ENCODE results near the gene HDX. TPM values are rescaled to one million over a fixed set of nuclear protein-coding genes. Genes with fewer than 3 reads are reported as not detected.

HDX gene
- total RNA-seq, 2 donors from 2014 or later: 7.2 to 7.9 TPM

DNA sequence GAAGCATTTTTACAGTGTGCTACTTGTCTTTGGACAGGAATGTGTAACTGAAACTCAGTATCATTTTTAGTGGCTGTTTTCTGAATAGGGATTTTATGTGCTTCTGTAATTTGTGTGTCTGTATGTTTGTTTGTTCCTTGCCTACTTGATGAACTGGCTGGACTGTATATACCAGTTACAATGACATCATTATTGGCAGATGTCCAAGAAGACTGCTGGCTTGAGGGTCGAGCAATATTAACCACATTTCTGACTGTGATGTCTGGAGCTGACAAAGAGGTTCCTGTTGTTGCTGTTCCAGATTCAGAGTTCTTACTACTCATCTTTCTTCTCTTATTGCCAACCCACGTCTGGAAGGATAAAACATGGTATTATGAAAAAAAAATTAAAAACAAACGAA lies 33.0 kb downstream of the HDX start:
- peaks cover 9% of the 10 kb centered on the region for H3K36me3 ChIP-seq (ENCODE audit: control insufficient read depth, insufficient read depth, low read length)
- no peaks in the 10 kb centered on the region for H3K27me3 ChIP-seq (ENCODE audit: control insufficient read depth, insufficient read depth, low read length, poor library complexity, severe bottlenecking)
- Mint-ChIP-seq H3K36me3 (ENCODE audit: low read depth) (peaks cover 23% of the 10 kb centered on the region), H3K4me3 (no peak overlapping the region), H3K27me3 (ENCODE audit: insufficient read depth) (no peaks in the 10 kb centered on the region), H3K27ac (no peak overlapping the region), H3K9me3 (peaks cover 34% of the 10 kb centered on the region), H3K4me1 (no peaks in the 10 kb centered on the region)
- no peak for TF ChIP-seq CTCF (conservative IDR thresholded peaks at IDR 0.05)
- no peak for DNase-seq
- no peak overlapping the region for H3K4me3 ChIP-seq (ENCODE audit: low read length)
- no peak overlapping the region for H3K27ac ChIP-seq (ENCODE audit: low read depth, low read length)
- 100% methylated on average over 3 of the region's 3 CpGs; no CpG with 5 or more reads in 1 of the 2 experiments for WGBS, 2 experiments (ENCODE audit: insufficient coverage in 1 of 2, insufficient read length in 1 of 2)
- H3K4me1 ChIP-seq (ENCODE audit: control insufficient read depth, insufficient read depth, low read length): no peaks in the 10 kb centered on the region
- H3K9ac ChIP-seq (ENCODE audit: extremely low read depth, low read length, poor library complexity, severe bottlenecking): no peak overlapping the region
- H3K9me3 ChIP-seq (ENCODE audit: control insufficient read depth, low read length): no peaks in the 10 kb centered on the region

GRCh38 chrX:84467898-84468297 lies 34.4 kb downstream of the HDX start:
- DNase-seq: no peak
- H3K4me1 ChIP-seq (ENCODE audit: control insufficient read depth, insufficient read depth, low read length): no peaks in the 10 kb centered on the region
- no peak overlapping the region for H3K4me3 ChIP-seq (ENCODE audit: low read length)
- 100% methylated on average over 1 of the region's 1 CpG; no CpG with 5 or more reads in 1 of the 2 experiments for WGBS, 2 experiments (ENCODE audit: insufficient coverage in 1 of 2, insufficient read length in 1 of 2)
- H3K9me3 ChIP-seq (ENCODE audit: control insufficient read depth, low read length): no peaks in the 10 kb centered on the region
- Mint-ChIP-seq H3K4me3 (no peak overlapping the region), H3K4me1 (no peaks in the 10 kb centered on the region), H3K27ac (no peak overlapping the region), H3K9me3 (peaks cover 39% of the 10 kb centered on the region), H3K36me3 (ENCODE audit: low read depth) (peaks cover 26% of the 10 kb centered on the region), H3K27me3 (ENCODE audit: insufficient read depth) (no peaks in the 10 kb centered on the region)
- H3K9ac ChIP-seq (ENCODE audit: extremely low read depth, low read length, poor library complexity, severe bottlenecking): no peak overlapping the region
- H3K27ac ChIP-seq (ENCODE audit: low read depth, low read length): no peak overlapping the region
- H3K27me3 ChIP-seq (ENCODE audit: control insufficient read depth, insufficient read depth, low read length, poor library complexity, severe bottlenecking): no peaks in the 10 kb centered on the region
- H3K36me3 ChIP-seq (ENCODE audit: control insufficient read depth, insufficient read depth, low read length): peaks cover 9% of the 10 kb centered on the region
- no peak for TF ChIP-seq CTCF (conservative IDR thresholded peaks at IDR 0.05)

DNA sequence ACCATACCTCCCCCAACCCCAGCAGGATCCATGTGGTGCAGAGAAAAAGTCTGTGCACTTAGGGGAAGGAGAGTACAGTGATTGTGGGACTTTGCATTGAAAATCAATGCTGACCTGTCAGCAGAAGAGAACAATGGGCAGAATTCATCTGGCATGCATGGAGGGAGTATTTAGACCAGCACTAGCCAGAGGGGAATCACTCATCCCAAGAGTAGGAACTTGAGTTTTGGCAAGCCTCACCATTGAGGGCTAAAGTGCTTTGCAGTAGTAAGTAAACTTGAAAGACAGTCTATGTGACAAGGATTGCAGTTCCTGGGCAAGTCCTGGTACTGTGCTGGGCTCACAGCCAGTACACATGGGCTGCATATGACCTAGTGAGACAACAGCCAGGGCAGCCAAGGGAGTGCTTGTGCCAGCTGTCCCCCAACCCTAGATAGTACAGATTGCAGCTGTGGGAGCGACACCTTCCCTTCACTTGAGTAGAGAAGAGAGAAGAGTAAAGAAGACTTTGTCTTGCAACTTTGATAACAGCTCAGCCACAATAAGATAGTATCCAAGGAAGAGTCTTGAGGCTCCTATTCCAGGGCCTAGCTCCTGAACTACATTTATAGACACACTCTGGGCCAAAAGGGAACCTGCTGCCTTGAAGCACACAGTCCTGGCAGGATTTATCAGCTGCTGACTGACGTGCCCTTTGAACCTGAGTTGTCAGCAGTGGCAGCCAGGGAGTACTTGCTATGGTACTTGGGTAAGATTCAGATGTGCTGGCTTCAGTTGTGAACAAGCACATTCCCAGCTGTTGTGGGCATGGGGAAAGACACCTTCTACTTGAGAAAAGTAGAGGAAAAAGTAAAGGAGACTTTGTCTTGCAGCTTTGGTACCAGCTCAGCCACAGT lies 48.7 kb downstream of the HDX start:
- no peak overlapping the region for H3K27ac ChIP-seq (ENCODE audit: low read depth, low read length)
- H3K27me3 Mint-ChIP-seq (ENCODE audit: insufficient read depth): no peaks in the 10 kb centered on the region
- no peak for TF ChIP-seq CTCF (conservative IDR thresholded peaks at IDR 0.05)
- no peak for DNase-seq
- 78% methylated on average over 2 of the region's 2 CpGs; no CpG with 5 or more reads in 1 of the 2 experiments for WGBS, 2 experiments (ENCODE audit: insufficient coverage in 1 of 2, insufficient read length in 1 of 2)
- no peak overlapping the region for H3K27ac Mint-ChIP-seq
- peaks cover 4% of the 10 kb centered on the region for H3K4me1 ChIP-seq (ENCODE audit: control insufficient read depth, insufficient read depth, low read length)
- H3K9ac ChIP-seq (ENCODE audit: extremely low read depth, low read length, poor library complexity, severe bottlenecking): no peak overlapping the region
- H3K36me3 ChIP-seq (ENCODE audit: control insufficient read depth, insufficient read depth, low read length): no peaks in the 10 kb centered on the region
- no peaks in the 10 kb centered on the region for H3K9me3 ChIP-seq (ENCODE audit: control insufficient read depth, low read length)
- H3K4me3 ChIP-seq (ENCODE audit: low read length): no peak overlapping the region
- peaks cover 3% of the 10 kb centered on the region for H3K36me3 Mint-ChIP-seq (ENCODE audit: low read depth)
- peaks cover 60% of the 10 kb centered on the region for H3K9me3 Mint-ChIP-seq
- H3K4me3 Mint-ChIP-seq: no peak overlapping the region
- no peaks in the 10 kb centered on the region for H3K4me1 Mint-ChIP-seq
- no peaks in the 10 kb centered on the region for H3K27me3 ChIP-seq (ENCODE audit: control insufficient read depth, insufficient read depth, low read length, poor library complexity, severe bottlenecking)

Data from endodermal cell (in vitro differentiated cells).